PC-3 (cell line): ENCODE measurements around the gene CCR6. TPM values are rescaled to one million over a fixed set of nuclear protein-coding genes. Genes with fewer than 3 reads are reported as not detected.

Experiments used
- ATAC-seq: fragments of 200-7000 bp; cut with Tn5 transposase; 2 replicates; pipeline ENCODE4 v1.9.1; 2020; ENCODE audit warnings: mild to moderate bottlenecking, moderate library complexity
- BruUV-seq: library from RNA; stranded (reverse); fragments of 400-500 nt; replicated peaks from 2 replicates; lab custom pipeline; 2021; lab: Mats Ljungman, UMichigan
- CTCF ChIA-PET: fragments of 300-600 bp; sonication (Branson Sonifier 250); formaldehyde crosslinking; loops from one replicate; lab custom pipeline; 2022; ENCODE audit warnings: antibody characterized with exemption; lab: Charles Lee
- POLR2A ChIA-PET: fragments of 300-600 bp; sonication (Branson Sonifier 250); formaldehyde crosslinking; loops from one replicate; lab custom pipeline; 2022; ENCODE audit warnings: antibody characterized with exemption; ENCODE audit not compliant: unreplicated experiment; lab: Charles Lee
- DNase-seq: peaks from one replicate; pipeline ENCODE4 v3.0.0-alpha.2; 2015
- H2AFZ ChIP-seq: fragments of 300-600 bp; sonication (generic); 2 replicates; pipeline ENCODE4 v1.6.0; 2016; ENCODE audit warnings: antibody characterized with exemption, low read length
- H3F3A ChIP-seq: fragments of 300-600 bp; sonication (generic); one replicate; pipeline ENCODE4 v1.6.0; 2017; ENCODE audit warnings: antibody characterized with exemption, low read length, control low read depth, mild to moderate bottlenecking; ENCODE audit not compliant: unreplicated experiment
- H3K27ac ChIP-seq: fragments of 300-600 bp; sonication (generic); 2 replicates; pipeline ENCODE4 v1.5.1; 2016; ENCODE audit warnings: mild to moderate bottlenecking, low read length
- H3K27me3 ChIP-seq: fragments of 300-600 bp; sonication (generic); 2 replicates; pipeline ENCODE4 v1.6.1; 2016; ENCODE audit warnings: low read length, mixed read lengths
- H3K36me3 ChIP-seq: fragments of 300-600 bp; sonication (generic); 2 replicates; pipeline ENCODE4 v1.6.1; 2016; ENCODE audit warnings: low read depth, mixed run types, low read length, mixed read lengths
- H3K4me1 ChIP-seq: fragments of 300-600 bp; sonication (generic); 2 replicates; pipeline ENCODE4 v1.5.1; 2016; ENCODE audit warnings: low read length; ENCODE audit not compliant: insufficient read depth
- H3K4me2 ChIP-seq: fragments of 300-600 bp; sonication (generic); 2 replicates; pipeline ENCODE4 v1.6.0; 2016; ENCODE audit warnings: low read length
- H3K4me3 ChIP-seq: fragments of 300-600 bp; sonication (generic); 2 replicates; pipeline ENCODE4 v1.5.1; 2016; ENCODE audit warnings: mild to moderate bottlenecking, low read length, mixed read lengths
- H3K79me2 ChIP-seq: fragments of 300-600 bp; sonication (generic); 2 replicates; pipeline ENCODE4 v1.6.1; 2017; ENCODE audit warnings: low read length, mixed read lengths
- H3K9ac ChIP-seq: fragments of 300-600 bp; sonication (generic); 2 replicates; pipeline ENCODE4 v1.6.0; 2016; ENCODE audit warnings: mild to moderate bottlenecking, low read length
- H3K9me2 ChIP-seq: fragments of 300-600 bp; sonication (generic); replicated peaks from 2 replicates; pipeline ENCODE4 v1.6.1; 2016; ENCODE audit warnings: mixed run types, low read length, mixed read lengths
- H3K9me3 ChIP-seq: fragments of 300-600 bp; sonication (generic); 2 replicates; pipeline ENCODE4 v1.6.1; 2016; ENCODE audit warnings: low read length, mixed read lengths
- H4K20me1 ChIP-seq: fragments of 300-600 bp; sonication (generic); 2 replicates; pipeline ENCODE4 v1.6.1; 2016; ENCODE audit warnings: low read length, mixed read lengths
- EZH2 ChIP-seq: fragments of 300-600 bp; sonication (generic); IDR thresholded peaks from one replicate; pipeline ENCODE4 v1.6.1; 2017; ENCODE audit warnings: antibody characterized with exemption, mild to moderate bottlenecking, low read length; ENCODE audit not compliant: unreplicated experiment
- EZH2phosphoT487 ChIP-seq: fragments of 300-600 bp; sonication (generic); IDR thresholded peaks from 2 replicates; pipeline ENCODE4 v1.6.1; 2018; ENCODE audit warnings: mild to moderate bottlenecking, antibody characterized with exemption, low read length, borderline replicate concordance
- intact Hi-C: fragments of 100-400 bp; cut with micrococcal nuclease; formaldehyde crosslinking; loops from 2 replicates; pipeline ENCODE4 v1.9.0; 2023
- total RNA-seq: library from RNA; depleted of rRNA; stranded (reverse); fragments of >200 nt; gene quantifications from 2 replicates; pipeline ENCODE4 v1.2.3, GENCODE V29; 2014
- TF ChIP-seq, protein P1 (sequence below): fragments of 300-600 bp; sonication (generic); conservative IDR thresholded peaks from 2 replicates; pipeline ENCODE4 v1.5.1; 2017; ENCODE audit warnings: antibody characterized with exemption, low read depth, mild to moderate bottlenecking, low read length

CCR6 gene
- total RNA-seq, 1 experiment from 2014 or later, result not detected

DNA sequence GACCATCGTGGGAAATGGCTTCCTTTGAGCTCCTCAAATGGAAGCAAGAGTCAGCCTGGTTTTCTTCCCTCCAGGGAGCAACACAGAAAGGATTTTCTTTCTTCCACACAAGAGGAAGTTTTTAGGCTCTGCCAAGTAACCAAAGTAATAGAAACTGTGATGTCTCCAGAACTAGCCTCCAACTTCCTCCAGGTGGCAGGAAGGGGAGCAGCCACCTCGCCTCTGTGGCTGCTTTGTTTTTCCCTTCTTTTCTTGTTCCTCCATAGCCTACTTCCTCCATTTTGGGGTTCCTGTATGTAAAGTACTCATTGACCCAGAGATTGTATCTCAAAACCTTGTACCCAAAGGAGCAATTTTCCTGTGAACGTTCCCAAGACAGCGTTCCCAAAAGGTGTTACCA is 32.7 kb upstream of the CCR6 start:
- H3K4me2 ChIP-seq, result no peak overlapping the region
- H3K9me2 ChIP-seq, result no peaks in the 10 kb centered on the region
- H3K27ac ChIP-seq, result no peak overlapping the region
- no peaks in the 10 kb centered on the region for H3K4me1 ChIP-seq
- ChIA-PET CTCF (no interaction called here), POLR2A (no interaction called here)
- no peak for DNase-seq
- H3K9me3 ChIP-seq, result no peaks in the 10 kb centered on the region
- H3K27me3 ChIP-seq, result peaks cover 18% of the 10 kb centered on the region; the same call in 1 of the 2 replicates
- no peak overlapping the region for H3K4me3 ChIP-seq
- H2AFZ ChIP-seq, result no peak overlapping the region
- H3F3A ChIP-seq, result no peaks in the 10 kb centered on the region
- H4K20me1 ChIP-seq, result no peaks in the 10 kb centered on the region
- BruUV-seq, result no TSS peak
- no peak overlapping the region for H3K9ac ChIP-seq
- intact Hi-C loops, result no loop called here
- no peaks in the 10 kb centered on the region for H3K36me3 ChIP-seq
- TF ChIP-seq EZH2 (no peak), EZH2phosphoT487 (no peak)
- TF ChIP-seq, protein P1, sequence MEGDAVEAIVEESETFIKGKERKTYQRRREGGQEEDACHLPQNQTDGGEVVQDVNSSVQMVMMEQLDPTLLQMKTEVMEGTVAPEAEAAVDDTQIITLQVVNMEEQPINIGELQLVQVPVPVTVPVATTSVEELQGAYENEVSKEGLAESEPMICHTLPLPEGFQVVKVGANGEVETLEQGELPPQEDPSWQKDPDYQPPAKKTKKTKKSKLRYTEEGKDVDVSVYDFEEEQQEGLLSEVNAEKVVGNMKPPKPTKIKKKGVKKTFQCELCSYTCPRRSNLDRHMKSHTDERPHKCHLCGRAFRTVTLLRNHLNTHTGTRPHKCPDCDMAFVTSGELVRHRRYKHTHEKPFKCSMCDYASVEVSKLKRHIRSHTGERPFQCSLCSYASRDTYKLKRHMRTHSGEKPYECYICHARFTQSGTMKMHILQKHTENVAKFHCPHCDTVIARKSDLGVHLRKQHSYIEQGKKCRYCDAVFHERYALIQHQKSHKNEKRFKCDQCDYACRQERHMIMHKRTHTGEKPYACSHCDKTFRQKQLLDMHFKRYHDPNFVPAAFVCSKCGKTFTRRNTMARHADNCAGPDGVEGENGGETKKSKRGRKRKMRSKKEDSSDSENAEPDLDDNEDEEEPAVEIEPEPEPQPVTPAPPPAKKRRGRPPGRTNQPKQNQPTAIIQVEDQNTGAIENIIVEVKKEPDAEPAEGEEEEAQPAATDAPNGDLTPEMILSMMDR, result no peak
- ATAC-seq, result no peak
- no peaks in the 10 kb centered on the region for H3K79me2 ChIP-seq

DNA sequence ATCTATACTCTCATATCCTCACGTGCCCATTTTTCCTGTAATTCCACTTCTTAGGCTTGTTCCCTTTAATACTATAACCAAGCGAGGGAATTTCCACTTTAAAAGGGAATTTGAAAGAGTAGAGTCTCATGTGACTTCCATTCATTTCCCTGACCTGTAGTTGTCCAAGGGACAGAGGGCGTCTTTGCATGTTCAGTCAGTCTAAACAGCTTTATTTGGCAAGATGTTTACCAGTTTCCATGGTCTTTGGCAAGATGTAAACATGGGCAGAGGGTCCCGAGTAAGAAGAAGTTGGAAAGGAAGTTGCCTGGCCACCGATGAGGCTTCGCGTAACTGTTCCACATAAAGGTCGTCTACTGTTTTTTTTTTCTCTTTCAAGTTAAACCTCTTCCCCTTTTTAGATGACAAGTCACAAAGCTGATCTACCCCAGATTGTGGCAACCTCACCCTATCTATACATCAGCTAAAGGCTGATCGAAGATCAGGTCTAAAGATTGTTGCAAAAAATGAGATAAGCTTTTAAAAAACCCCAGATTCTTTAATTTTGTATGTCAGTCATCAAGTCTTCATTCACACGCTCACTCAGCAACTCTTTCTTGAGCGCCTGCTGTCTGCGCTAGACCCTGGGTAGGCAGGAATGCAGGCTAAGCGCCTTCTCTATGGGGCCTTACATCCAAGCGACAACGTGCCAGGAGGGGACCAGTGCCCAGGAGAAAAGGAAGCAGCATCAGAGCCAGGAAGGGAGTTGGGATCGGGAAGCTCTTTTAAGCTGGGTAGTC is 31.7 kb upstream of the CCR6 start:
- Histone ChIP-seq H3K27ac (no peak overlapping the region), H3K9ac (no peak overlapping the region), H3K4me3 (no peak overlapping the region), H4K20me1 (no peaks in the 10 kb centered on the region), H2AFZ (no peak overlapping the region), H3F3A (no peaks in the 10 kb centered on the region), H3K36me3 (no peaks in the 10 kb centered on the region), H3K4me2 (no peak overlapping the region), H3K79me2 (no peaks in the 10 kb centered on the region), H3K4me1 (no peaks in the 10 kb centered on the region), H3K9me2 (no peaks in the 10 kb centered on the region), H3K9me3 (no peaks in the 10 kb centered on the region), H3K27me3 (peaks cover 18% of the 10 kb centered on the region; the same call in 1 of the 2 replicates)
- ChIA-PET POLR2A (no interaction called here), CTCF (no interaction called here)
- no TSS peak for BruUV-seq
- DNase-seq (no peak), ATAC-seq (no peak)
- intact Hi-C loops, result no loop called here
- no peak for TF ChIP-seq EZH2phosphoT487
- TF ChIP-seq EZH2, result no peak
- TF ChIP-seq, protein P1, result no peak

DNA sequence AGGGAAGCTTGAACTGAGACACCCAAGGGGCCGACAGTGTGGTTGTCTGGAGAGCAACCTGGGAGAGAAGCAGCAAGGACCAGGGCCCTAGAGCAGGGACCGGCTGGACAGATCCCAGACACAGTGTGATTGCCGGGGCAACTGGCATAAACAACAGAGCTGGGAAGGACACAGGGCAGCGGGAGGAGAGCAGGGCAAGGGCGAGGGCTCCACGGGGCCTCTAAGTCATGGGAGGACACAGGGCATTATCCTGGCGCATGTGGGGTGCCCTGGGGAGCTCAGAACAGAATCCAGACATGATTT is 31.1 kb upstream of the CCR6 start:
- ATAC-seq, result no peak
- Histone ChIP-seq H3K9ac (no peak overlapping the region), H4K20me1 (no peaks in the 10 kb centered on the region), H3K79me2 (no peaks in the 10 kb centered on the region), H3K36me3 (no peaks in the 10 kb centered on the region), H3K27ac (no peak overlapping the region), H3K4me1 (no peaks in the 10 kb centered on the region), H3K9me2 (no peaks in the 10 kb centered on the region), H2AFZ (no peak overlapping the region), H3K4me3 (no peak overlapping the region), H3K9me3 (no peaks in the 10 kb centered on the region), H3F3A (no peaks in the 10 kb centered on the region), H3K27me3 (peaks cover 18% of the 10 kb centered on the region; the same call in 1 of the 2 replicates), H3K4me2 (no peak overlapping the region)
- intact Hi-C loops, result no loop called here
- ChIA-PET CTCF (no interaction called here), POLR2A (no interaction called here)
- no peak for TF ChIP-seq EZH2
- TF ChIP-seq EZH2phosphoT487, result no peak
- TF ChIP-seq, protein P1, result no peak
- DNase-seq, result no peak
- no TSS peak for BruUV-seq
